GM12873 (cell line): Measurements from ENCODE around the gene MALL.

Experiments
- CTCF ChIP-seq: IDR thresholded peaks from 2 replicates; pipeline ENCODE4 v1.5.1; 2012; ENCODE audit warnings: low read depth, mild to moderate bottlenecking, moderate library complexity, low read length, control low read depth; ENCODE audit not compliant: insufficient read depth; ENCODE audit errors: missing control alignments

Gene MALL

GRCh38 chr2:110146183-110146944 is 30.7 kb upstream of the MALL start:
- no peak for TF ChIP-seq CTCF

- no peak for TF ChIP-seq CTCF
These were observed 28.4 kb upstream of the MALL start for GRCh38 chr2:110143982-110144381.

GRCh38 chr2:110140401-110140800 is 24.8 kb upstream of the MALL start:
- TF ChIP-seq CTCF = no peak

GRCh38 chr2:110134025-110134424 is 18.4 kb upstream of the MALL start:
- no peak for TF ChIP-seq CTCF

- no peak for TF ChIP-seq CTCF
These were observed 15.5 kb upstream of the MALL start for GRCh38 chr2:110131166-110131565.

- TF ChIP-seq CTCF = no peak
These were observed 15.1 kb upstream of the MALL start for GRCh38 chr2:110130757-110131156.

- TF ChIP-seq CTCF = no peak
These were observed 11.3 kb upstream of the MALL start for GRCh38 chr2:110126906-110127305.
